HG02840 (cell line): ENCODE results near the gene CCDC88C.

Experiments
- ATAC-seq: cut with Tn5 transposase; IDR thresholded peaks from one replicate; pipeline ENCODE4 v1.9.1; 2021; ENCODE audit warnings: mild to moderate bottlenecking, moderate library complexity, moderate number of reproducible peaks; ENCODE audit not compliant: unreplicated experiment, low FRiP score

Gene CCDC88C

GRCh38 chr14:91398707-91399106, 18.9 kb downstream of the CCDC88C start:
- no peak for ATAC-seq

- ATAC-seq, result no peak
These were observed 19.5 kb downstream of the CCDC88C start for GRCh38 chr14:91397965-91398591.

DNA sequence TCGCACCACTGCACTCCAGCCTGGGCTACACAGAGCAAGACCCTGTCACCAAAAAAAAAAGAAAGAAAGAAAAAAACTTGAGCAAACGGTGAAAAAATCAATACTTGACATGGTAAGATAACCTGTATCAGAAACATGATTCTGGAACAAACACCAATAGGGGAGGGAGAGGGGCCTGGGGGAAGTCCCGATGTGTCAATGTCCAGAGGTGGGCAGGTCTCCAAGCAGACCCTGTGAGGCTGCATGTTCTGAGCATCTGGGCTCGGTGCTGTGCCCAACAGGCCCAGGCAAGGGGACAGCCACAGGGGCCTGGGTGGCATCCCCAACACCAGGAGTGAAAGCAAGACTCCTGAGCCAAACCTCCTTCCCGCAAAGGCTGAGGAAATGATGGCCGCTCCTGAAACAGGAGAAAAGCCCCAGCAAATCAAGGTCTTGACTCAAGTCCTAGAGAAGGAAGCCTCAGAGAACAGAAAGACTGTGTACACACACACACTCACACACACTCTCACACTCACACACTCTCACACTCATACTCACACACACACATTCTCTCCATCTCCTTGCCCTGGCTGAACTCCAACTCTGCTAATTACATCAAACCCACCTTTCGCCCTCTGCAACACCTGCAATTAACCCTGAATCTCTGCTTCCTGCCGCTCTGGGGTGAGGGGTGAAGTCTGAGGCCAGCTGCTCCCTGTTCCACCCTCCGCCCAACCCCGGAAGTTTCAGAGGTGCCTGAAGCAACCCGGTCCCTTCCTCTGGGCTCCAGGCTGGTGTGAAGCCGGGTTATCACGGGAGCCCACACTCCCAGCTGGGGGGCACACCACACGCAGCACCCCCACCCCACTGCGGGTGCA, 20.4 kb downstream of the CCDC88C start:
- no peak for ATAC-seq

DNA sequence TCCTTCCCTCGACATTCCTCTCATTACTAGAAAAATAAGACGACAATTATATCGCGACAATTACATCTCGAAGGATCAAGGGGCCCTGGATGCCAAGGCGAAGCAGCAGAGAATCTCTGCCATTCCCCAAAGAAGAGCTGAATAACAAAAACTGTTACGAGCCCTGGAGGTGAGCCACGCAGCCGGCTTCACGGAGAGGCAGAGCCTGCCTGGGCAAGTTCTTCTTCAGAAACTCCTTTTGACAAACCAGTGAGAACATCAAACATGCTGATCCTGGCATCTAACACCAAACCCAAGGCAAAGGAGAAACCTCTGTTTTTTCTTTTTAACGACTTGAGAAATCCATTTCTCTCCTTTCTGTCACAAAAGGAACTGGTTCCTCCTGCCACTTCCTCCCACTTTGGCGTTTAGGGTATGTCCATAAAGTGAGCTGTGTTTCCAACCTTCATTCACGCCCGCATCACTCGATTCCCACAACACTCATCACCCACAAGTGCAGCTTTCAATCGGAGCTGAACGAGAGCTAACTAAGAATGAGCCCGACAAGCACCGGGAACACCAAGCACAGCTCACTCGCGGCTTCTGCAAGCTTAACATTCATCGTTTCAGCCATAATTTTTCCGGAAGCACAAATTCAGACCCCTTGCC, 21.5 kb downstream of the CCDC88C start:
- no peak for ATAC-seq

DNA sequence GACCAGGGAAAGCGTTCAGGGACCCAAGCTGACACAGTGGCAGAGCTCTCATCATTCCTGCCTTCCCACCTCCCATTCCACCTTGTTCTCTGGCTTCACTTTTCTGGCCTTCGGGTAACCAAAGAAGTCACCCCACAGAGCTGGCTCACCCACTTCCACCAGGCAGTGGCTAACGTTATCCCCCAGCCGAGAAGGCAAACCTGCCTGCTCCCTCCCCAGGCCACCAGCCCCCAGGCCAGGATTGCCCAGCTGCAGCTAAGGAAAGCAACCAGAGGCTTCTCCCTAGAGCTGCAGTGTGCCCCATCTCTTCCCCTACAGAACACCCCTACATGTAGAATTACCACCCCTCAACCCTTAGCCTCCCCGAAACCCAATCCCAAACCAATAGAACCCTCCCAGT, 22.2 kb downstream of the CCDC88C start:
- ATAC-seq, result no peak

- ATAC-seq, result no peak
These were observed 23.2 kb downstream of the CCDC88C start for GRCh38 chr14:91394105-91395081.

GRCh38 chr14:91392623-91393303, 24.9 kb downstream of the CCDC88C start:
- ATAC-seq, result no peak

DNA sequence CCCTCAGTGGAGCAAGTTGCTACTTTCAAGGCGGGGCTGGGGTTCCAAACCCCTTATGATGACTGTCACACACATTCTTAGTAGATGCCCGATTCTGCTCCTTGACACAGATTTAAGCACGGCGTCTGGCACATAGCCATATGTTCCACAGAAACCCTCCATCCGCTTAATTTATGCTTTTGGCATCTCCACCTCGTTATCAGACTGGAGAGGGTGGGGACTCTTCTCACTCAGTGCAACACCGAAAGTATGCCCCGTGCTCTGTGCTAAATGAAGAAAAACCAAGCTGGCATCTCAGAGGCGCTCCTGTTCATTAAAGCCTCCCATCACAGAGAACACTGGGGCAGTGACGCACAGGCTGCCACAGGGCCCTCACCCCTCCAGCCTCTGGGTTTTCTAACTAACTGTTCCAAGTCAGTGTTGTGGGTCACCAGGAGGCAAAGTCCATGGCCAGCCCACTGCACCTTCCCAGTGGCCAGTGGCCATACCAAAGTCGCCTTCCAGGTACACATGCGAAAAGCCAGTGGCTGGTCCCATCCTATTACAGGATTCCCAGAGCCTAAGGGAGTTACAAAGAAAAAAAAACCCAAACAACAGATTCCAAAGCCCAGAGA, 27.3 kb downstream of the CCDC88C start:
- ATAC-seq, result no peak

GRCh38 chr14:91389150-91389549, 28.5 kb downstream of the CCDC88C start:
- ATAC-seq, result no peak

- peak; percentile 71 for ATAC-seq
These were observed 29.1 kb downstream of the CCDC88C start for GRCh38 chr14:91388551-91388975.

- no peak for ATAC-seq
These were observed 29.7 kb downstream of the CCDC88C start for GRCh38 chr14:91387951-91388381.

GRCh38 chr14:91387169-91387835, 30.3 kb downstream of the CCDC88C start:
- no peak for ATAC-seq

DNA sequence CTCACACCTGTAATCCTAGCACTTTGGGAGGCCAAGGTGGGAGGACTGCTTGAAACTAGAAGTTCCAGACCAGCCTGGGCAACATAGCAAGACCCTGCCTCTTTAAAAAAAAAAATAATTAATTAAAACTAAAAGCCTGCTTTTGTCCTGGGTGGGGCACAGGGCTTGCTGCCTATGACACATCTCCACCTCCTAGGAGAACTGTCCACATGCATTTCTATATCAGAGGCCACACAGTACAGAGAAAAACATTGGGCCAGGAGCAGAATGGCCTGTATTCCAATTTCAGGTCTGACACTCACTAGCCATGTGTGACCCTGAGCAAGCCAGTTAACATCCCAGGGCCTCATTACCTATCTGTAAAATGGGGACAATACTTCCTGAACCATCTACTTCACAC, 31.9 kb downstream of the CCDC88C start:
- ATAC-seq, result no peak

GRCh38 chr14:91385224-91385623, 32.4 kb downstream of the CCDC88C start:
- no peak for ATAC-seq

DNA sequence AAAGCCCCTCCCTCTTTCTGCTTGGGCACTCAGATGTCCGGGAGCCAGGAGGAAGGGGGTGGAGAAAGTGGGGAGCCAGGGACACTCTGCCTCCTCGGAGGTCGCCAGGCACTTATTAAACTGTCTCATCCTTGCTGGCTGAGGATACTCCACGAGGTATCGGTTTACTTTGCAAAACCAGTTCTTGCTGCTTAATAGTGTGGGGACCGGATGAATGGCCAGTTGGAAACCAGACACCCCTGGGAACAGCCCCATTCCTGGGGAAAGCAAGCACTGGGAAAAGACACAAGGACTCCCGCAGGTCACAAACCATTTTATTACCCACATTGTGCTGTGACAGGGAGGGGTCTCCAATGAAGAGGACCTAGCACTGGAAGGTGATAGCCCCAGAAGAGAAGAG, 34.2 kb downstream of the CCDC88C start:
- ATAC-seq, result no peak

DNA sequence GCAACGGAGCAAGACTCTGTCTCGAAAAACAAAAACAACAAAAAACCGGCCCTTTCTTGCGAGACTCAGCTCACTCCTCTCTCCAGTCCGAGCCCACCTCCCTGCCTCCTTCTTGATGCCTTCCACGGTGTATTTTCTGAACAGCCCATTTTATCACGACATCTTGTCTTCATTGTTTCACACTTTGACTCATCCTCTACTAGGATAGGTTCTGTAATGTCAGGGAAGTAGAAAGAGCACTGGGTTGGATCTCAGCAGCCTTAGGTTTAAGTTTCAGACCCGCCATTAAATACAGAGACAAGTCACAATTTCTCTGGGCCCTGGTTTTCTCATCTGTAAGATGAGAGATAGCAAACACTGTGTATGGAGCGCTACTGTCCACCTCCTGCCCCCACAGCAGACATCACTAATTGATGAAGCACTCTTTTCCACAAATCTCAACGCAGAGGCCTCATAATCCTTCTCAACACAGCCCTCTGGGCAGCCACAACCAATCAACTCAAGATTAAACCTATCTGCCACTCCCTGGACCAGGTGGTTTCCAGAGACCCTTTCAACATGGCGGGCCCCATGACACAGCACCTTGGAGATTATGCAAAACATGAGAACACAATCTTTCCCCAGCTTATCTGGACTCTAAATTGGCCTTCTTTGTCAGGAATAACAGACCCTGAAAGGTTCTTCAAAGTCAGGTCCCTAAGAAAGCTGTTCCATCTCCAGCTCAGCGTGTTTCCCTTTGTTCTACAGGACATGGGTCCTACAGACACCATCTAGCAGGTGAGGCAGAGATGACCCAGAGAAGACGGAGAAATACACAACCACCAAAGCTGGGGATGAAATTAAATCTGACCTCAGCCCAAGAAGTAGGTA, 35.6 kb downstream of the CCDC88C start:
- ATAC-seq, result no peak

DNA sequence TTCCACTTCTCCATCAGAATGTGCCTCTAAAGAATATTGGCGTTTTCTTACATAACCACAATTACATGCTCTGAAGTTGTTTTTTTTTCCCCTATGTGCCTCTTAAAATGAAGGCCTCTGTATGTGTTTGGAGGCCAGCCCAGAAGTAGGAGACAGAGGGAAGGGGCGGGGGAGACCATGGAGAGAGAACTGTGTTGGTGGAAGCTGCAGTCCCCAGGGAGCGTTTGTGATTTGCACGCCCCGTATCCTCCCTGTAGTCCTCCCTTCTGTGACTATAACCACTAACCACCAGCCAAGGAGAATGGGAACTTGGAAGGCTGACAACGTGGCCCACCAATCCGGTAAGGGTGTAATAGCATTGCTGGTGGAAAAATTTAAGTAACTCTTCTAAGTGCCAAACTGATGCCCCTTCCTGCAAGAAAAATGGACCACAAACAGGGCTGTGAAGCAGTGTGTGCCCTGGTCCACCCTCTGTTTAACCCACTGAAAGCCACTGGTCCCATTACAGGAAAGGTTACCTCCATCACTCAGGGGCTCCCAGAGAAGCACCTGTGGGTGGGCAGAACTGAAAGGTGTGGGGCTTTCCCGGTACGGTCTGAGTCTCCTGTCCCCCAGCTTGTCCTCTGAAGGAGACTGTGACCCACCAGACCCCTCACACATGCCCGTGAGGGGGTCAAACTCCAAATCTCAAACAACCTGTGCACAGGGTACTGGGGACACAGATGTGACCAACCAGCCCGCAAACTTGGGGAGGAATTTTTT, 36.8 kb downstream of the CCDC88C start:
- ATAC-seq, result no peak
